ENCODE results near the gene TEX36. TPM values are rescaled to one million over a fixed set of nuclear protein-coding genes. Genes with fewer than 3 reads are reported as not detected.
A peak's percentile ranks its signal among the peaks of the same experiment; 100 is the strongest.
"Not testable (repeated sequence)": the region's sequence is repeated elsewhere in the genome, so short reads cannot be mapped to it uniquely, and the experiment has no call there.

Gene TEX36
- polyA plus RNA-seq (2014; cell fraction: cytosol; rRNA removed), result not detected in 2 replicates
- polyA plus RNA-seq (2014; cell fraction: nucleus; rRNA removed), result 1.9 TPM in 1 of 2 replicates, not detected in the other

- no peak for DNase-seq (ENCODE audit: low spot score)
These were observed at the start of gene TEX36 for GRCh38 chr10:125683063-125683462. Gene TEX36, minus strand, starts transcription at chr10:125683163. Its CDS starts 174 bp downstream, at chr10:125682989.

GRCh38 chr10:125727436-125727835, 44.5 kb upstream of the TEX36 start:
- no peak for DNase-seq (ENCODE audit: low spot score)

GRCh38 chr10:125726914-125727313, 44.0 kb upstream of the TEX36 start:
- DNase-seq (ENCODE audit: low spot score), result no peak

GRCh38 chr10:125722811-125723210, 39.8 kb upstream of the TEX36 start:
- no peak for DNase-seq (ENCODE audit: low spot score)

- DNase-seq (ENCODE audit: low spot score), result no peak
These were observed 38.1 kb upstream of the TEX36 start for GRCh38 chr10:125721035-125721434.

GRCh38 chr10:125720002-125720382, 37.0 kb upstream of the TEX36 start:
- DNase-seq (ENCODE audit: low spot score), result no peak

GRCh38 chr10:125719173-125720001, 36.4 kb upstream of the TEX36 start, which contains the start of gene EDRF1:
Gene EDRF1, plus strand, starts transcription at chr10:125719709. Its CDS starts 99 bp downstream, at chr10:125719808.
- peak; percentile 99 for DNase-seq (ENCODE audit: low spot score)

- not testable (repeated sequence) for DNase-seq (ENCODE audit: low spot score)
These were observed 31.8 kb upstream of the TEX36 start for GRCh38 chr10:125714728-125715127.

- no peak for DNase-seq (ENCODE audit: low spot score)
These were observed 28.3 kb upstream of the TEX36 start for GRCh38 chr10:125711110-125711750.

- DNase-seq (ENCODE audit: low spot score), result no peak
These were observed 26.9 kb upstream of the TEX36 start for GRCh38 chr10:125709553-125710474.

- DNase-seq (ENCODE audit: low spot score), result no peak
These were observed 26.1 kb upstream of the TEX36 start for GRCh38 chr10:125708971-125709503.

GRCh38 chr10:125707541-125708468, 24.8 kb upstream of the TEX36 start:
- no peak for DNase-seq (ENCODE audit: low spot score)

GRCh38 chr10:125700355-125700911, 17.5 kb upstream of the TEX36 start:
- no peak for DNase-seq (ENCODE audit: low spot score)

GRCh38 chr10:125699562-125700143, 16.7 kb upstream of the TEX36 start:
- DNase-seq (ENCODE audit: low spot score), result no peak

GRCh38 chr10:125698481-125698998, 15.6 kb upstream of the TEX36 start:
- DNase-seq (ENCODE audit: low spot score), result no peak

- not testable (repeated sequence) for DNase-seq (ENCODE audit: low spot score)
These were observed 13.9 kb upstream of the TEX36 start for GRCh38 chr10:125696884-125697283.

GRCh38 chr10:125694883-125695282, 11.9 kb upstream of the TEX36 start:
- DNase-seq (ENCODE audit: low spot score), result no peak

GRCh38 chr10:125693524-125693847, 10.5 kb upstream of the TEX36 start:
- no peak for DNase-seq (ENCODE audit: low spot score)

Measured in SK-N-DZ (cell line).